Nephron (organoid): Measurements from ENCODE around the gene DHX38.

ENCODE experiments used
- H3K27ac Mint-ChIP-seq, 3 experiments: 2 replicates each; pipeline ENCODE4 v1.8.0; 2020; ENCODE audit warnings: mixed read lengths in 3 of 3, mild to moderate bottlenecking in 2 of 3, moderate library complexity in 1 of 3
- H3K27me3 Mint-ChIP-seq: 2 replicates; pipeline ENCODE4 v1.8.0; 2021; ENCODE audit warnings: low read depth, mild to moderate bottlenecking, moderate library complexity, mixed read lengths
- H3K36me3 Mint-ChIP-seq: 2 replicates; pipeline ENCODE4 v1.8.0; 2020; ENCODE audit warnings: low read depth, mixed read lengths
- H3K4me1 Mint-ChIP-seq: 2 replicates; pipeline ENCODE4 v1.8.0; 2020; ENCODE audit warnings: mixed read lengths
- H3K4me3 Mint-ChIP-seq, 3 experiments: 2 replicates each; pipeline ENCODE4 v1.8.0; 2020; ENCODE audit warnings: mild to moderate bottlenecking in 3 of 3, mixed read lengths in 3 of 3, moderate library complexity in 2 of 3
- H3K9me3 Mint-ChIP-seq: 2 replicates; pipeline ENCODE4 v1.8.0; 2020; ENCODE audit warnings: mixed read lengths
- CTCF ChIP-seq, 3 experiments: fragments of 200-600 bp; sonication (generic); IDR thresholded peaks; one replicate each; pipeline ENCODE4 v1.5.0; 2021; ENCODE audit warnings: antibody characterized with exemption in 3 of 3; ENCODE audit not compliant: unreplicated experiment in 3 of 3

Gene DHX38

DNA sequence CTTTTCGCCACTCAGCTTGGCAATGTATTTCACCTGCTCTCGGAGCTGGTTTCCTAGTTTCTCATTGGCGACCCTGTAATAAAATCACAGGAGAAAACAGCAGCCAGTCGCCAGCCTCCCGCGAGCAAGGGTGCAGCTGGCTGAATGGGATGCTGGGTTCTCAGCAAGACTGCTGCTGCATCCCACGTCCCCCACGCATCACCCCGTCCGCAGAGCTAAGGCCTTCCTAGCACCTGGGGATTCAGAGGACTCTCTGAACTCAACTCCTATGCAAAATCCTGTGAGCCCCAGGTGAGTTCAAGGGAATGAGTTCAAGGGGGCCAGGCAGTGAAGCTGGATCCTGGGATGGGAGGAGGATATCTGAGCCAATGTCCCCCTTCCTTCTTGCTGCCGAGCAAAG lies 29.3 kb downstream of the DHX38 start:
- H3K36me3 Mint-ChIP-seq = no peaks in the 10 kb centered on the region
- no peaks in the 10 kb centered on the region for H3K27me3 Mint-ChIP-seq
- H3K4me1 Mint-ChIP-seq = peaks cover 8% of the 10 kb centered on the region
- no peak for TF ChIP-seq CTCF (IDR thresholded peaks at IDR 0.05; ENCODE audit: unreplicated experiment in 3 of 3)
- no peaks in the 10 kb centered on the region for H3K9me3 Mint-ChIP-seq
- no peak overlapping the region for H3K4me3 Mint-ChIP-seq
- no peak overlapping the region for H3K27ac Mint-ChIP-seq

DNA sequence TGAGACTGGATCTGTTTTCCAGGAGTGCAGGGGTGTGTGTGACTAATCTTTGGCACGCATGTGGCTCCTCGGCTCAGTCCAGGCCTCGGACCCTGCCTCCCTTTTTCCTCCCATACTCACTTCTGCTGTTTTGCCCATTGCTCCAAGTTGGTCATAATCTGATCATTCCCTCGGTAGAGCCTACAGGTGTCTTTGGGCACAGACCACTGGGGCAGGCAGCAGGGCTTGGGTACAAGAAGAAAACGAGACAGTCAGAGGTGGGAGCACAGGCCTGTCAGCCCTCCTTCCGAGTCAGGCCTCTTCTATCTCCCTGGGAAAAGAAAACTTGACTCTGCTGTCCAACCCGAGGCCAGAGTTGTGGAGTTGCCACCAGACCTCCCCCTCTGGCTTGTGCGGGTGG lies 29.8 kb downstream of the DHX38 start:
- Mint-ChIP-seq H3K4me3 (no peak overlapping the region), H3K27me3 (no peaks in the 10 kb centered on the region), H3K36me3 (no peaks in the 10 kb centered on the region), H3K9me3 (no peaks in the 10 kb centered on the region), H3K4me1 (peaks cover 8% of the 10 kb centered on the region), H3K27ac (peak overlapping the region in 1 of 3 experiments; percentile 25)
- TF ChIP-seq CTCF (IDR thresholded peaks at IDR 0.05; ENCODE audit: unreplicated experiment in 3 of 3) = no peak

DNA sequence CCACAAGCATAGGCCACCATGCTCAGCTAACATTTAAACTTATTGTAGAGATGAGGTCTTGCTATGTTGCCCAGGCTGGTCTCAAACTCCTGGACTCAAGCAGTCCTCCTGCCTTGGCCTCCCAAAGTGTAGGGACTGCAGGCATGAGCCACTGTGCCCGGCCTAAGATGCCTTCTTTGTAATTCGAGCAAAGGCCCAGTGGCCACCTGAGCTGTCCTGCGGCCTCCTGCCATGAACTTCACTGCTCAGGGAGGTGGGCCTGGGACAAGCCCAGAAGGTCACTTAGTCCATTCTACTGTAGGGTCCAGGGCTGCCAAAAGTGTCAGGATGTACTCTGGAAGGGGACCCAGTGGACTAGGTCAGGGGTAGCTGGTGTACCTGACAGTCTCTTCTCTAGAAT lies 30.5 kb downstream of the DHX38 start:
- Mint-ChIP-seq H3K27me3 (no peaks in the 10 kb centered on the region), H3K4me3 (no peak overlapping the region), H3K9me3 (no peaks in the 10 kb centered on the region), H3K27ac (peak overlapping the region in 1 of 3 experiments; percentile 25), H3K4me1 (peaks cover 8% of the 10 kb centered on the region), H3K36me3 (no peaks in the 10 kb centered on the region)
- TF ChIP-seq CTCF (IDR thresholded peaks at IDR 0.05; ENCODE audit: unreplicated experiment in 3 of 3) = no peak

- Mint-ChIP-seq H3K4me3 (no peak overlapping the region), H3K4me1 (peaks cover 8% of the 10 kb centered on the region), H3K27me3 (no peaks in the 10 kb centered on the region), H3K9me3 (no peaks in the 10 kb centered on the region), H3K27ac (peak overlapping the region; percentile 21 to 68 (median 52)), H3K36me3 (no peaks in the 10 kb centered on the region)
- TF ChIP-seq CTCF (IDR thresholded peaks at IDR 0.05; ENCODE audit: unreplicated experiment in 3 of 3) = peak; percentile 64 to 76 (median 74)
Observed at GRCh38 chr16:72124761-72125634, 31.4 kb downstream of the DHX38 start.

DNA sequence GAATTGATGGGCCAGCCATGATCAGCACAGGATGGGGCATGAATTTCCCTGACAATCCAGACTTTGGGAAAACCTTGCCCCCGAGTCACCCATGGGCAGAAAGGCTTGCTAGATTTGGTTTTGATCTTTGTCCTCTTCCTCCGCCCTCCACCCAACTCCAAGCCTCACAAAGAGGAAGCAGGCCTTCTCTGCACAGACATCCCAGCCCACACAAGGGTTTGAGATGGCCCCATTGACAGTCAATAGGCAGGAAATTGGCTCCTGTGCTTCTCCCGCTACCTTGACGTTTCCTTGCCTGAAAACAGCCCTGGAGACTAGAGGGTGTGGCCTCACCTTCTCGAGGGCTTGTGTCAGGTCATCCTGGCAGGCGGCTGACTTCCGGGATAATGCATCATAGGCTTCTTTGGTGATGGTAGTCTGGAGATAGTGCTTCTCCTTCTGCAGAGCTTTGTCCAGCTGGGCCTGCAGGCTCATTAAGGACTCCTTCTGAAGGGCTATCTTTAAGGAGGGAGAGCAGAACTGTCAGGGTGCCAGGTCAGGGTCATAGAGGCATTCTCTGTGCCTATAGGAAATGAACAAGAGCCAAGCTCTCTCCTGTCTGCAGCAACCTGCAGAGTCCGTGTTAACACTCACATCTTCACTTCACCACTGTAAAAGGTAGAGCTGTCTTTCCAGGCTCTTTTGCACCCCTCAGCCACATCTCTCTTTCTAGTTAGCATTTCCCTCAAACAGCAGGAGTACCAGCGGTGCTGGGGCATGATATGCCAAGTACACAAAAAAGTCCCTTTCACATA lies 32.2 kb downstream of the DHX38 start:
- Mint-ChIP-seq H3K4me3 (no peak overlapping the region), H3K36me3 (no peaks in the 10 kb centered on the region), H3K4me1 (peaks cover 8% of the 10 kb centered on the region), H3K27me3 (no peaks in the 10 kb centered on the region), H3K27ac (peak overlapping the region; percentile 21 to 68 (median 52)), H3K9me3 (no peaks in the 10 kb centered on the region)
- no peak for TF ChIP-seq CTCF (IDR thresholded peaks at IDR 0.05; ENCODE audit: unreplicated experiment in 3 of 3)
